ENCODE results near the gene FKBP5.

- TF ChIP-seq POLR2A (IDR thresholded peaks at IDR 0.05; ENCODE audit: low read depth, low read length) (no peak), TAF1 (IDR thresholded peaks at IDR 0.05; ENCODE audit: borderline replicate concordance, low read depth, low read length) (no peak)
Measured at GRCh38 chr6:35669451-35670045, 19.2 kb downstream of the FKBP5 start.

Measured in GM12892 (cell line).